Limb (tissue), 2 donors: Measurements from ENCODE around the gene SPATA6.

ENCODE experiments used
- DNase-seq, 2 donors: peaks; one replicate each; pipeline ENCODE4 v3.0.0-alpha.2; 2016; ENCODE audit errors: extremely low spot score in 2 of 2

The SPATA6 gene

DNA sequence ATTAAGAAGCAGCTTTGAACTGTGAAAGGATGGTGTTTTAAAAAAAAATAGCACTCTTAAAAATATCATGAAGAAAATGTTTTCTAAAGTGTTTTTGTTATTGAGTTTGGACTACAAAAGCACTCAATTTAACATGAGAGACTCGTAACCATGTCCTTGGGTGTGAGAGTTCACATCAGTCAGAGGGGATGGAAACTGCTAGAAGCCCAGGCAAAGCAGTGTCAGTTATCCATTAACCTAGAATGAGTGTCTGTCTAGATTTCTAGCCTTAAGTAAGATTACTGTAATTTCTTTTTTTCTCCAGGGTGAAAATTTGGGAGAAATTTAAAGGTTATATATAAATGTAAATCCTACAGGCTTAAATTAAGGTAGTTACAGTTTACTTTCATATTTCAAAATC is 217.8 kb downstream of the SPATA6 start:
- no peak for DNase-seq

DNA sequence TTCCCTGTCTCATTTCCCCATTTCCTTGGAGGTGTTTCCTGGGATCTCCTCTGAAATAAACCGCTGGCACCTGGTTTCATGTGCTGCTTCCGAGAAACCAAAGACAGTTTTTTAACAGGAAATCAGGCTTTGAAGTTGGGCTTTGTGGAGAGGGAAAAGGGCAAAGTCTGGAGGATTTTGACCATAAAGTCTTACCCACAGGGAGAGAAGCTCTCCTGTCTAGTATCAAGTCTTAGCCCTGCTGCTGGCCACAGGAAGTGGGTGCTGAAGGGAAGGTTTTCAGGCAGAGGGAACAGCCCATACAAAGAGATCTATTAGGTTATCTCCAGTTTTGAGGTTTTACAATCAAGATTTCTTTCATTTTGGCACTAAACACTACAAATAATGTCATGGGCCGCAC is 220.2 kb downstream of the SPATA6 start:
- DNase-seq = no peak

DNA sequence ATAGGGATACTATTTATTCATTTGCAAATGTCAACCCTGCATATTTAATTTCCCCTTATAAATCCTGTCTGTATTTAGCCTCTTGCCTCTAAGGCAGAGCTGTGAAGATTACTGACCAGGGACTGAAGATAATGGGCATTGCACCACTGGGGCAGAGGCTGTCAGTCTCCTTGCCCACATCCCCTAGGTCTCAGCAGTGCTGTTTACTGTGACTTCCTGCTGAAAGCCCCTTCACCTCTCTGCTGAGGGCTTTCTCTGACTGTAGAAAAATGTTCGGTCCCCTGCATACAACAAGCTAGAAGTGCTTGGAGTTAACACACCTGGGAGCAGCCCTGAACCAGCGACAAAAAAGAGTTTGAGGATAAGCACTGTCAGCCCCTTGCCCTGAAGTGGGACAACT is 220.7 kb downstream of the SPATA6 start:
- no peak for DNase-seq

DNA sequence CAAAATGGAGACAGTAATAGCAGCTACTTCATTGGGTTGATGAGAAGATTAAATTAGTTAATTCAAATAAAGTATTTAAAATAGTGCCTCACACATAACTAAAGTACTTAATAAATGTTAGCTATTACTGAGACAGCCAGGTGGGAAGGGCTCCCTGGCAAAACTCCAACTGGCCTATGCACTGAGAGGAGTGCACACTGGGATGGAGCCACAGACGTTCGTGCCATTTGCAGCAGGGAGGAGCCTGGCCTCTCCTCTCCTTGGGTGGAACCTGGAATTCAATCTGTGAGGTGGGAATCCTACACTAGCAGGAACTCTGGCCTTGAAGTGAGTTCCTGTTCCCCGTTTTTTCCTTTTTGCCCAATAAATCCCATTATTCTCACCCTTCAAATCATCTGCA is 221.4 kb downstream of the SPATA6 start:
- no peak for DNase-seq

DNA sequence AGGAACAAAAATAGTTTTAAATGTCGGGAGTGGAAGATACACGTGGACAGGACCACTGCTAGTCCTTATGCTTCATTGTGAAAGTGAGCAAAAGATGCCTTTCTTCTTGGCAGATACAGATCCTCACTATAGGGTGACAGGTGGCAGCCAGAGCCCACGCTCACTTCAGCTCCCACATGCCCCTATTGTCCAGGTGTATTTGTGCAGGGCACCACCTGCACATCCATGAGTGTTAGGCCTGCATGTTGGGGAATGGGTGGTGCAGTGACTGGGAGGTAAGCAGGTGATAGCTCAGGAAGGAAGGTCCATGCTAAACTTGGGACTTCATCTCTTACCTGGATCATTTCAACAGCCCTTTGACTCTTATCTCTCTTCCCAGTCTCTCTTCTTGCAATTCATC is 222.1 kb downstream of the SPATA6 start:
- DNase-seq = no peak

DNA sequence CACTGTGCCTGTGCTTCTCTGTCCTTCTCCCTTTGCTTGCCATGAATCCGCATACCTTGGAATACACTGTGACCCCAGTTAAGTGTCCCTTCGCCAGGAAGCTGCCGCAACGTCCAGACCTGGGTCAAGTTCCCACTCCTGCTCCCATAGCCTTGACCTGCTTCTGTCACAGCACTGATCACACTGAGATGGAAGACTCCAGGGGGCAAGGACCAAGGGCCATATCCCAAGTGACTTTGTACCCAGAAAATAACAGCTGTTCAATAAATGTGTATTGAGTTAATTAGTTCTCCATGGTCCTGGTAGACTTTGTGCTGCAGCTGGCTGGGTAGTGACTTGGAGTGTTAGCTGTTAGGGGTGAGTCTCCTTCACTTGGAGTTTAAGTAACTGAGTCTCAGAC is 223.6 kb downstream of the SPATA6 start:
- DNase-seq = no peak

DNA sequence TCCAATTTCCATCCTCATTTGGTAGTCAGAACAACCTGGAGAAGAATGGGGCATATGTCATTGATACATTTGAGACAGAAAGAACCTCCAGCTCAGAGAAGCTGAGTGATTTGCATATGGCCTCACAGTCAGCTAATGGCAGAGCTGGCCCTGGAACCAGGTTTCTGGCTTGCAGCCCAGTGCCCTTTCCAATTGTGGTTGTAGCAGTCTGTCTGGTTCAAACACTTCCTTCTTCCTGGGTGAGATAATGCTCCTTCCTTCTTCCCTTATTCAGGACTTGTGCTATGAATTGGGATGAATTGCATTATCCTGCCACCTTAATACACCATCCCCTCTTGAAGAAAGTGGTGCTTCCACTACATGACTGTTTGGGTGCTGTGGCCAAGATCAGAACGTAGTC is 225.3 kb downstream of the SPATA6 start:
- no peak for DNase-seq
